ENCODE measurements around the gene COL1A1. TPM values are rescaled to one million over a fixed set of nuclear protein-coding genes. Genes with fewer than 3 reads are reported as not detected.

COL1A1 gene
- total and polyA plus RNA-seq, 2 of the 13 experiments (the other 11 are each of a cell fraction or from before 2014, with no cell fraction given) = 0.05 TPM; not detected in 1

- no peak for TF ChIP-seq ZBTB34 (CRISPR knock-in tag; IDR thresholded peaks at IDR 0.05)
- no peak for TF ChIP-seq ZBTB46 (CRISPR knock-in tag; IDR thresholded peaks at IDR 0.05; ENCODE audit: borderline replicate concordance)
- TF ChIP-seq MEIS2 (CRISPR knock-in tag; IDR thresholded peaks at IDR 0.05) = no peak; the same call in 1 of the 2 replicates
- no peak for TF ChIP-seq CREB1 (IDR thresholded peaks at IDR 0.05)
- TF ChIP-seq CREB1 (CRISPR knock-in tag; IDR thresholded peaks at IDR 0.05) = no peak
- TF ChIP-seq KMT2B (CRISPR knock-in tag; IDR thresholded peaks at IDR 0.05) = no peak; the same call in 1 of the 2 replicates
- TF ChIP-seq ZNF484 (CRISPR knock-in tag; IDR thresholded peaks at IDR 0.05; ENCODE audit: borderline replicate concordance, low read depth) = no peak
- TF ChIP-seq MAFK (conservative IDR thresholded peaks at IDR 0.05 in 1 of 2, IDR thresholded peaks at IDR 0.05 in 1 of 2; ENCODE audit: low read length in 2 of 2) = no peak
- TF ChIP-seq ATF1 (CRISPR knock-in tag; IDR thresholded peaks at IDR 0.05) = no peak
- TF ChIP-seq NFKB2 (CRISPR knock-in tag; IDR thresholded peaks at IDR 0.05; ENCODE audit: borderline replicate concordance) = peak; percentile 39; the same call in 1 of the 2 replicates
- TF ChIP-seq GZF1 (CRISPR knock-in tag; IDR thresholded peaks at IDR 0.05) = no peak
- TF ChIP-seq MAF1 (CRISPR knock-in tag; IDR thresholded peaks at IDR 0.05; ENCODE audit: borderline replicate concordance) = no peak
- TF ChIP-seq ZNF44 (CRISPR knock-in tag; IDR thresholded peaks at IDR 0.05) = no peak
- TF ChIP-seq TEF (CRISPR knock-in tag; IDR thresholded peaks at IDR 0.05) = no peak
- no peak for TF ChIP-seq SNAPC5 (CRISPR knock-in tag; IDR thresholded peaks at IDR 0.05; ENCODE audit: borderline replicate concordance)
- peak; percentile 12; the same call in 1 of the 2 replicates for TF ChIP-seq SMC3 (IDR thresholded peaks at IDR 0.05; ENCODE audit: low read length)
- no peak for TF ChIP-seq DDIT3 (CRISPR knock-in tag; IDR thresholded peaks at IDR 0.05)
- 0 out of 2 replicates have a peak, but pooled peaks have one; percentile 1 for TF ChIP-seq ZNF749 (CRISPR knock-in tag; IDR thresholded peaks at IDR 0.05; ENCODE audit: borderline replicate concordance)
- TF ChIP-seq HNF1B (CRISPR knock-in tag; IDR thresholded peaks at IDR 0.05) = no peak
- 0 out of 2 replicates have a peak, but pooled peaks have one; percentile 36 for TF ChIP-seq ZNF878 (CRISPR knock-in tag; IDR thresholded peaks at IDR 0.05)
Observed at GRCh38 chr17:50148226-50149090, 53.0 kb downstream of the COL1A1 start (continued).
